ENCODE results near the gene C9orf153. TPM values are rescaled to one million over a fixed set of nuclear protein-coding genes. Genes with fewer than 3 reads are reported as not detected.

Gene C9orf153
- total and polyA plus RNA-seq, 2 of the 13 experiments (the other 11 are each of a cell fraction or from before 2014, with no cell fraction given), result 0.17 to 0.44 TPM

DNA sequence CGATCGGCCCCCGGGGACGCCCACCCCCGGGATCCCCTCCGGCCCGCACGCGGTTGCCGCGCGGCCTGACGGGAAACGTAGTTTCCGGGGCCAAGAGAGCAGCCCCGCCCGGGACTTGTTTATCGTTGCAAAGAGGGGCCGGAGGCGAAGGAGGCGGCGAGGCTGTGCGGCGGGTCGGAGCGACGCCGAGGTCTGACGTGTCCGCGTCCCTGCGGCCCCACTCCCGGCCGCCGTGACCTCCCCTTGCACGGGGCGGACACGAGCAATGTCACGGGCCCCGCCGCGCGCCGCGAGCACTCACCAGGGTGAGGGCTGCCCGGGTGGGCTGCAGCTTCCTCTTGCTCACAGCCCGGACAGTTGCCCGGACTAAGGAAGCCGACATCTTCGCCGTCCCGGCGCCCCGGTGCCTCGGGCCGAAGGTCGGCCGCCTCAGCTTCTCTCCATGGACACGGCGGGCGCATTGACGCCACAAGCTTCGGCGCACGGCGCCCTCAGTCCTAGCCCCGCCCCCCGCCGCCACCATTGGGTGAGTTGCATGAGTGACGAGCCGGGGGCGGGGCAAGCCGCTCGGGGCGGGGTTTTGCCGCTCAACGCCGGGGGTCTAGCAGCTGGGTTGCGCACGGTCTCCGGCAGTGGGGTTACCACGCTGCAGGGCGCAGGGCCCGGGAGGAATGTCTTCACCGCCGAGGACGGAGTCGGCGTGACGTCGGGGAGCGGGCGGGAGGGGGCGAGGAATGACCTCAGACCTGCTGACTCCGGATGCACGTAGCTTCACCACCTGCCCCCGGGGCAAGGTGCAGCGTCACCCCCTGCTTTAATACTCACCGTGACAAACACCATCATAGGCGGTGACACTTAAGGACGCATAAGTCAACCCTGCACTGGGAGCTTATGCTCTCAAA lies 22.9 kb upstream of the C9orf153 start, which contains the start of gene ISCA1 (continued):
- TF ChIP-seq, protein P1, sequence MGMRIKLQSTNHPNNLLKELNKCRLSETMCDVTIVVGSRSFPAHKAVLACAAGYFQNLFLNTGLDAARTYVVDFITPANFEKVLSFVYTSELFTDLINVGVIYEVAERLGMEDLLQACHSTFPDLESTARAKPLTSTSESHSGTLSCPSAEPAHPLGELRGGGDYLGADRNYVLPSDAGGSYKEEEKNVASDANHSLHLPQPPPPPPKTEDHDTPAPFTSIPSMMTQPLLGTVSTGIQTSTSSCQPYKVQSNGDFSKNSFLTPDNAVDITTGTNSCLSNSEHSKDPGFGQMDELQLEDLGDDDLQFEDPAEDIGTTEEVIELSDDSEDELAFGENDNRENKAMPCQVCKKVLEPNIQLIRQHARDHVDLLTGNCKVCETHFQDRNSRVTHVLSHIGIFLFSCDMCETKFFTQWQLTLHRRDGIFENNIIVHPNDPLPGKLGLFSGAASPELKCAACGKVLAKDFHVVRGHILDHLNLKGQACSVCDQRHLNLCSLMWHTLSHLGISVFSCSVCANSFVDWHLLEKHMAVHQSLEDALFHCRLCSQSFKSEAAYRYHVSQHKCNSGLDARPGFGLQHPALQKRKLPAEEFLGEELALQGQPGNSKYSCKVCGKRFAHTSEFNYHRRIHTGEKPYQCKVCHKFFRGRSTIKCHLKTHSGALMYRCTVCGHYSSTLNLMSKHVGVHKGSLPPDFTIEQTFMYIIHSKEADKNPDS (CRISPR knock-in tag; IDR thresholded peaks at IDR 0.05), result no peak
- peak; percentile 79 for TF ChIP-seq ZNF430 (CRISPR knock-in tag; IDR thresholded peaks at IDR 0.05)
- TF ChIP-seq, protein P2, sequence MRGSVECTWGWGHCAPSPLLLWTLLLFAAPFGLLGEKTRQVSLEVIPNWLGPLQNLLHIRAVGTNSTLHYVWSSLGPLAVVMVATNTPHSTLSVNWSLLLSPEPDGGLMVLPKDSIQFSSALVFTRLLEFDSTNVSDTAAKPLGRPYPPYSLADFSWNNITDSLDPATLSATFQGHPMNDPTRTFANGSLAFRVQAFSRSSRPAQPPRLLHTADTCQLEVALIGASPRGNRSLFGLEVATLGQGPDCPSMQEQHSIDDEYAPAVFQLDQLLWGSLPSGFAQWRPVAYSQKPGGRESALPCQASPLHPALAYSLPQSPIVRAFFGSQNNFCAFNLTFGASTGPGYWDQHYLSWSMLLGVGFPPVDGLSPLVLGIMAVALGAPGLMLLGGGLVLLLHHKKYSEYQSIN (CRISPR knock-in tag; IDR thresholded peaks at IDR 0.05; ENCODE audit: borderline replicate concordance), result no peak
- no peak for TF ChIP-seq LCORL (IDR thresholded peaks at IDR 0.05)
- no peak; the same call in 1 of the 2 replicates for TF ChIP-seq LCORL (CRISPR knock-in tag; IDR thresholded peaks at IDR 0.05)
- no peak for TF ChIP-seq ZFP36 (IDR thresholded peaks at IDR 0.05; ENCODE audit: borderline replicate concordance, low read depth, low read length, partially characterized antibody)
- no peak for TF ChIP-seq CENPX (CRISPR knock-in tag; IDR thresholded peaks at IDR 0.05)
- TF ChIP-seq, protein P3, sequence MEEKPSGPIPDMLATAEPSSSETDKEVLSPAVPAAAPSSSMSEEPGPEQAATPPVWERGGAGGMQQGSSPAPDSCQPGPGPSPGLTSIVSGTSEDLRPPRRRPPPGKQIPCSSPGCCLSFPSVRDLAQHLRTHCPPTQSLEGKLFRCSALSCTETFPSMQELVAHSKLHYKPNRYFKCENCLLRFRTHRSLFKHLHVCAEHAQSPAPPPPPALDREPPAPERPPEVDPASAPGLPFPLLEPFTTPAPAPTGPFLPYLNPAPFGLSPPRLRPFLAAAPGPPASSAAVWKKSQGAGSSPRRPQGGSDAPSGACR (CRISPR knock-in tag; IDR thresholded peaks at IDR 0.05), result no peak
- TF ChIP-seq ZNF263 (CRISPR knock-in tag; IDR thresholded peaks at IDR 0.05), result peak; percentile 25; the same call in 1 of the 2 replicates
- peak; percentile 78; the same call in 1 of the 2 replicates for TF ChIP-seq MEIS1 (CRISPR knock-in tag; IDR thresholded peaks at IDR 0.05; ENCODE audit: borderline replicate concordance)
- no peak for TF ChIP-seq ZC3H4 (CRISPR knock-in tag; IDR thresholded peaks at IDR 0.05; ENCODE audit: borderline replicate concordance)
- TF ChIP-seq TEAD3 (CRISPR knock-in tag; optimal IDR thresholded peaks at IDR 0.05; ENCODE audit: borderline replicate concordance), result no peak
- peak; percentile 60; the same call in 1 of the 2 replicates for TF ChIP-seq ATF7-NPFF (CRISPR knock-in tag; IDR thresholded peaks at IDR 0.05; ENCODE audit: low read depth)
- peak; percentile 81 to 87 for TF ChIP-seq POLR2A (IDR thresholded peaks at IDR 0.05; ENCODE audit: insufficient read depth in 1 of 2, low read depth in 2 of 2, low read length in 2 of 2)
- no peak for TF ChIP-seq PPARG (CRISPR knock-in tag; conservative IDR thresholded peaks at IDR 0.05)
- TF ChIP-seq ATF7 (IDR thresholded peaks at IDR 0.05), result no peak
- peak; percentile 35; the same call in 1 of the 2 replicates for TF ChIP-seq ATF7 (CRISPR knock-in tag; IDR thresholded peaks at IDR 0.05)
- TF ChIP-seq BRCA1 (CRISPR knock-in tag; IDR thresholded peaks at IDR 0.05), result peak; percentile 78; the same call in 1 of the 2 replicates
- TF ChIP-seq TBL1XR1 (IDR thresholded peaks at IDR 0.05; ENCODE audit: borderline replicate concordance, low read length, partially characterized antibody), result no peak
- TF ChIP-seq, protein P4, sequence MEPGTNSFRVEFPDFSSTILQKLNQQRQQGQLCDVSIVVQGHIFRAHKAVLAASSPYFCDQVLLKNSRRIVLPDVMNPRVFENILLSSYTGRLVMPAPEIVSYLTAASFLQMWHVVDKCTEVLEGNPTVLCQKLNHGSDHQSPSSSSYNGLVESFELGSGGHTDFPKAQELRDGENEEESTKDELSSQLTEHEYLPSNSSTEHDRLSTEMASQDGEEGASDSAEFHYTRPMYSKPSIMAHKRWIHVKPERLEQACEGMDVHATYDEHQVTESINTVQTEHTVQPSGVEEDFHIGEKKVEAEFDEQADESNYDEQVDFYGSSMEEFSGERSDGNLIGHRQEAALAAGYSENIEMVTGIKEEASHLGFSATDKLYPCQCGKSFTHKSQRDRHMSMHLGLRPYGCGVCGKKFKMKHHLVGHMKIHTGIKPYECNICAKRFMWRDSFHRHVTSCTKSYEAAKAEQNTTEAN (CRISPR knock-in tag; conservative IDR thresholded peaks at IDR 0.05), result 0 out of 2 replicates have a peak, but pooled peaks have one; percentile 15
- TF ChIP-seq, protein P5, sequence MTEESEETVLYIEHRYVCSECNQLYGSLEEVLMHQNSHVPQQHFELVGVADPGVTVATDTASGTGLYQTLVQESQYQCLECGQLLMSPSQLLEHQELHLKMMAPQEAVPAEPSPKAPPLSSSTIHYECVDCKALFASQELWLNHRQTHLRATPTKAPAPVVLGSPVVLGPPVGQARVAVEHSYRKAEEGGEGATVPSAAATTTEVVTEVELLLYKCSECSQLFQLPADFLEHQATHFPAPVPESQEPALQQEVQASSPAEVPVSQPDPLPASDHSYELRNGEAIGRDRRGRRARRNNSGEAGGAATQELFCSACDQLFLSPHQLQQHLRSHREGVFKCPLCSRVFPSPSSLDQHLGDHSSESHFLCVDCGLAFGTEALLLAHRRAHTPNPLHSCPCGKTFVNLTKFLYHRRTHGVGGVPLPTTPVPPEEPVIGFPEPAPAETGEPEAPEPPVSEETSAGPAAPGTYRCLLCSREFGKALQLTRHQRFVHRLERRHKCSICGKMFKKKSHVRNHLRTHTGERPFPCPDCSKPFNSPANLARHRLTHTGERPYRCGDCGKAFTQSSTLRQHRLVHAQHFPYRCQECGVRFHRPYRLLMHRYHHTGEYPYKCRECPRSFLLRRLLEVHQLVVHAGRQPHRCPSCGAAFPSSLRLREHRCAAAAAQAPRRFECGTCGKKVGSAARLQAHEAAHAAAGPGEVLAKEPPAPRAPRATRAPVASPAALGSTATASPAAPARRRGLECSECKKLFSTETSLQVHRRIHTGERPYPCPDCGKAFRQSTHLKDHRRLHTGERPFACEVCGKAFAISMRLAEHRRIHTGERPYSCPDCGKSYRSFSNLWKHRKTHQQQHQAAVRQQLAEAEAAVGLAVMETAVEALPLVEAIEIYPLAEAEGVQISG (CRISPR knock-in tag; IDR thresholded peaks at IDR 0.05), result peak; percentile 84
- 0 out of 2 replicates have a peak, but pooled peaks have one; percentile 74 for TF ChIP-seq MZF1 (CRISPR knock-in tag; IDR thresholded peaks at IDR 0.05; ENCODE audit: borderline replicate concordance)
